ENCODE measurements around the gene NAP1L5. TPM values are rescaled to one million over a fixed set of nuclear protein-coding genes. Genes with fewer than 3 reads are reported as not detected.

The NAP1L5 gene
- total RNA-seq, 2 experiments from 2014 or later = 0.29 to 0.57 TPM

- H3K9me2 ChIP-seq (ENCODE audit: insufficient read depth, low read length) = no peaks in the 10 kb centered on the region
- H3K27ac ChIP-seq (ENCODE audit: low read depth, low read length, poor library complexity, severe bottlenecking) = no peak overlapping the region
- POLR2A ChIA-PET = interaction anchor here (1.2 kb wide), 1 partner anchor 15 kb away, joined by 3 read pairs; no protein-coding TSS in a partner anchor
- H4K20me1 ChIP-seq (ENCODE audit: insufficient read depth, low read length) = no peaks in the 10 kb centered on the region
- H3K4me1 ChIP-seq (ENCODE audit: insufficient read depth, low read length, poor library complexity, severe bottlenecking) = no peaks in the 10 kb centered on the region
- intact Hi-C loops (cut with micrococcal nuclease; ENCODE audit: unreplicated experiment) = no loop called here
- no peaks in the 10 kb centered on the region for H3K9me3 ChIP-seq (ENCODE audit: low read length)
- CTCF ChIA-PET (ENCODE audit: unreplicated experiment) = no interaction called here
- no peak for TF ChIP-seq EZH2phosphoT487 (IDR thresholded peaks at IDR 0.05; ENCODE audit: borderline replicate concordance, low read depth, low read length)
- TF ChIP-seq CTCF (conservative IDR thresholded peaks at IDR 0.05; ENCODE audit: low read length) = no peak
- no peak overlapping the region for H2AFZ ChIP-seq (ENCODE audit: low read length)
- no peak overlapping the region for H3K4me3 ChIP-seq (ENCODE audit: low read depth, low read length, poor library complexity, severe bottlenecking)
- no peaks in the 10 kb centered on the region for H3K79me2 ChIP-seq (ENCODE audit: insufficient read depth, low read depth, low read length)
- no peak overlapping the region for H3K4me2 ChIP-seq (ENCODE audit: low read length)
- H3K36me3 ChIP-seq (ENCODE audit: insufficient read depth, low read length) = no peaks in the 10 kb centered on the region
- no peak for DNase-seq (ENCODE audit: low spot score)
- no TSS peak for BruUV-seq (replicated peaks)
Observed at GRCh38 chr4:88738180-88738579, 40.6 kb upstream of the NAP1L5 start.

DNA sequence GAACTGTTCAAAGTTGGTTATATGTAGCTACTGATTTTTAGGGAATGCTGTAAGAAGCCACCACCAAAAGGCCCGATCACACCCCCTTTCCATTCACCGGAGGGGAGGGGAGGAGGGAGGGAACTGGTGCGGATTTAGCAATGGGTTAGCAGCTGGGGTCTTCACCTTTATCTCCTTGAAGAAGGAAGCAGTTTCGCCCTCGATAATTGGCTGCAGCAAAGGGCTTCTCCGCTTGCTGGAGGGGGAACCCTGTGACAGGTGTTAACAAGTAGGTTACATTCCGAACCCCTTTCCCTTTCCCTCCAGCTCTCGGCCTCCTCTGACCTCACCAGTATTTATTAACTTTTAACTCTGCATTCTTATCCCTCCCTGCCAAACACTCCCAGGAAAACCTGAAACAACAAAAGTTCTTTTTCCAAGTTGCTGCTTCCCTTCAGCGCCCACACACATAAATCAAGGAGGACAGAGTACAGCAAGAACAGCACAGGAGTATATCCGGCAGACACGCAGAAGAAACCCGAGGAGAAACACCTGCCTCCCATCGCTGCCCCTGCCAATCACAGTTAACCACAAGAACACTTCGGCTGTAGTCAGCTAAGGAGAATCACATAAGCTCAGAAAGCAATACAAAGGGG, 39.8 kb upstream of the NAP1L5 start:
- no peak for DNase-seq (ENCODE audit: low spot score)
- TF ChIP-seq EZH2phosphoT487 (IDR thresholded peaks at IDR 0.05; ENCODE audit: borderline replicate concordance, low read depth, low read length) = no peak
- no peak for TF ChIP-seq CTCF (conservative IDR thresholded peaks at IDR 0.05; ENCODE audit: low read length)
- Histone ChIP-seq H3K27ac (ENCODE audit: low read depth, low read length, poor library complexity, severe bottlenecking) (no peak overlapping the region), H4K20me1 (ENCODE audit: insufficient read depth, low read length) (no peaks in the 10 kb centered on the region), H3K9me3 (ENCODE audit: low read length) (no peaks in the 10 kb centered on the region), H3K36me3 (ENCODE audit: insufficient read depth, low read length) (no peaks in the 10 kb centered on the region), H3K79me2 (ENCODE audit: insufficient read depth, low read depth, low read length) (no peaks in the 10 kb centered on the region), H3K4me1 (ENCODE audit: insufficient read depth, low read length, poor library complexity, severe bottlenecking) (no peaks in the 10 kb centered on the region), H2AFZ (ENCODE audit: low read length) (no peak overlapping the region), H3K4me3 (ENCODE audit: low read depth, low read length, poor library complexity, severe bottlenecking) (no peak overlapping the region), H3K4me2 (ENCODE audit: low read length) (no peak overlapping the region), H3K9me2 (ENCODE audit: insufficient read depth, low read length) (no peaks in the 10 kb centered on the region)
- BruUV-seq (replicated peaks) = no TSS peak
- intact Hi-C loops (cut with micrococcal nuclease; ENCODE audit: unreplicated experiment) = no loop called here
- ChIA-PET POLR2A (interaction anchor here (0.7 kb wide), 1 partner anchor 144 kb away, joined by 4 read pairs; the partner anchor contains the start of gene HERC3), CTCF (ENCODE audit: unreplicated experiment) (no interaction called here)

DNA sequence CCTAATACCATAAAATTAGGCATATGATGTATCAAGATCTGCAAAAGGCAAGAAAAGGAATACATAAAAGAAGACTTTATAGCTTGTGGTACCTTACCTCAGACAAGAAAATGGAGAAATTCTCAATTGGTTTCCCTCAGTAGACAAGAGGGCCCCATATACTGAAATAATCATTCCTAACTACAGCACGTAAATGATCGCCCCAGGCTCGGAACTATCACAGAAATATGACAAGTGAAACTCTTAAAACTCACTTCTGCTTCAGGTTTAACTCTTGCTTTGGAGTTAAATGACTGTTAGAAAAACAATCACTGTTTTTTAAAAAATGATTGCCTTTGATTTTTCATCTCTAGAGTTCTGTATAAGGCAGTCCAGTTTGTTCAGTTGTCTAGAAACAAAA, 38.6 kb upstream of the NAP1L5 start:
- H3K4me1 ChIP-seq (ENCODE audit: insufficient read depth, low read length, poor library complexity, severe bottlenecking) = no peaks in the 10 kb centered on the region
- H3K9me3 ChIP-seq (ENCODE audit: low read length) = no peaks in the 10 kb centered on the region
- DNase-seq (ENCODE audit: low spot score) = no peak
- BruUV-seq (replicated peaks) = no TSS peak
- H3K4me3 ChIP-seq (ENCODE audit: low read depth, low read length, poor library complexity, severe bottlenecking) = no peak overlapping the region
- no peaks in the 10 kb centered on the region for H3K79me2 ChIP-seq (ENCODE audit: insufficient read depth, low read depth, low read length)
- no peaks in the 10 kb centered on the region for H4K20me1 ChIP-seq (ENCODE audit: insufficient read depth, low read length)
- no peaks in the 10 kb centered on the region for H3K36me3 ChIP-seq (ENCODE audit: insufficient read depth, low read length)
- intact Hi-C loops (cut with micrococcal nuclease; ENCODE audit: unreplicated experiment) = no loop called here
- POLR2A ChIA-PET = interaction anchor here (0.7 to 2.0 kb wide), 4 partner anchors 11 to 346 kb away, joined by 3 to 4 read pairs (median 3); no protein-coding TSS in a partner anchor
- CTCF ChIA-PET (ENCODE audit: unreplicated experiment) = no interaction called here
- no peak overlapping the region for H3K27ac ChIP-seq (ENCODE audit: low read depth, low read length, poor library complexity, severe bottlenecking)
- no peak overlapping the region for H3K4me2 ChIP-seq (ENCODE audit: low read length)
- no peak overlapping the region for H2AFZ ChIP-seq (ENCODE audit: low read length)
- H3K9me2 ChIP-seq (ENCODE audit: insufficient read depth, low read length) = no peaks in the 10 kb centered on the region
- TF ChIP-seq EZH2phosphoT487 (IDR thresholded peaks at IDR 0.05; ENCODE audit: borderline replicate concordance, low read depth, low read length) = no peak
- TF ChIP-seq CTCF (conservative IDR thresholded peaks at IDR 0.05; ENCODE audit: low read length) = no peak
